OCI-LY1 (cell line): ENCODE measurements around the gene ZNF547.

Experiments
- H2AFZ ChIP-seq: fragments of 200-600 bp; sonication (generic), shearing (Covaris generic); 2 replicates; pipeline ENCODE4 v1.6.0; 2014; ENCODE audit warnings: antibody characterized with exemption, mild to moderate bottlenecking, low read length
- H3F3A ChIP-seq: fragments of 200-600 bp; sonication (generic), shearing (Covaris generic); 2 replicates; pipeline ENCODE4 v1.6.0; 2014; ENCODE audit warnings: mild to moderate bottlenecking, antibody characterized with exemption, low read length, moderate library complexity; ENCODE audit not compliant: insufficient read depth
- H3K27ac ChIP-seq: fragments of 200-600 bp; sonication (generic); 2 replicates; pipeline ENCODE4 v1.5.1; 2014; ENCODE audit warnings: low read length, mixed run types, mild to moderate bottlenecking, low read depth; ENCODE audit not compliant: poor library complexity, severe bottlenecking
- H3K27me3 ChIP-seq: fragments of 200-600 bp; sonication (generic); 2 replicates; pipeline ENCODE4 v1.6.0; 2014; ENCODE audit warnings: antibody characterized with exemption, mild to moderate bottlenecking, low read length, moderate library complexity; ENCODE audit not compliant: insufficient read depth
- H3K36me3 ChIP-seq: fragments of 200-600 bp; sonication (generic); 2 replicates; pipeline ENCODE4 v1.6.1; 2014; ENCODE audit warnings: mild to moderate bottlenecking, antibody characterized with exemption, low read length, moderate library complexity, mixed read lengths; ENCODE audit not compliant: insufficient read depth
- H3K4me1 ChIP-seq: fragments of 200-600 bp; sonication (generic); 2 replicates; pipeline ENCODE4 v1.5.1; 2014; ENCODE audit warnings: mild to moderate bottlenecking, low read length, moderate library complexity; ENCODE audit not compliant: insufficient read depth, severe bottlenecking
- H3K4me2 ChIP-seq: fragments of 200-600 bp; sonication (generic), shearing (Covaris generic); 2 replicates; pipeline ENCODE4 v1.6.1; 2014; ENCODE audit warnings: low read length
- H3K4me3 ChIP-seq: fragments of 200-600 bp; sonication (generic); 2 replicates; pipeline ENCODE4 v1.5.1; 2014; ENCODE audit warnings: low read length, low read depth, mild to moderate bottlenecking, mixed read lengths; ENCODE audit not compliant: poor library complexity, severe bottlenecking
- H3K79me2 ChIP-seq: fragments of 200-600 bp; shearing (Covaris generic); 2 replicates; pipeline ENCODE4 v1.6.1; 2016; ENCODE audit warnings: mixed run types, low read length, mixed read lengths; ENCODE audit not compliant: insufficient read depth
- H3K9ac ChIP-seq: fragments of 200-600 bp; sonication (generic), shearing (Covaris generic); 2 replicates; pipeline ENCODE4 v1.6.1; 2014; ENCODE audit warnings: mild to moderate bottlenecking, low read length, mixed read lengths
- H3K9me2 ChIP-seq: fragments of 200-600 bp; sonication (generic), shearing (Covaris generic); 2 replicates; pipeline ENCODE4 v1.6.1; 2014; ENCODE audit warnings: low read depth, mild to moderate bottlenecking, low read length, mixed read lengths
- H3K9me3 ChIP-seq: fragments of 200-600 bp; shearing (Covaris generic); 2 replicates; pipeline ENCODE4 v1.6.1; 2014; ENCODE audit warnings: low read length, mixed read lengths
- H4K20me1 ChIP-seq: fragments of 200-600 bp; sonication (generic), shearing (Covaris generic); 2 replicates; pipeline ENCODE4 v1.6.0; 2016; ENCODE audit warnings: mild to moderate bottlenecking, low read length; ENCODE audit not compliant: insufficient read depth
- CTCF ChIP-seq: fragments of 200-600 bp; sonication (generic), shearing (Covaris generic); IDR thresholded peaks from 2 replicates; pipeline ENCODE4 v1.5.1; 2017; ENCODE audit warnings: mild to moderate bottlenecking, antibody characterized with exemption, low read length, moderate library complexity, mixed read lengths
- EZH2 ChIP-seq: fragments of 200-600 bp; sonication (generic), shearing (Covaris generic); IDR thresholded peaks from 2 replicates; pipeline ENCODE4 v1.8.0; 2017; ENCODE audit warnings: borderline replicate concordance, mixed run types, mild to moderate bottlenecking, antibody characterized with exemption, low read length, moderate library complexity, mixed read lengths

The ZNF547 gene

GRCh38 chr19:57355916-57356315 lies 7.4 kb upstream of the ZNF547 start:
- TF ChIP-seq EZH2 = no peak
- no peak for TF ChIP-seq CTCF

DNA sequence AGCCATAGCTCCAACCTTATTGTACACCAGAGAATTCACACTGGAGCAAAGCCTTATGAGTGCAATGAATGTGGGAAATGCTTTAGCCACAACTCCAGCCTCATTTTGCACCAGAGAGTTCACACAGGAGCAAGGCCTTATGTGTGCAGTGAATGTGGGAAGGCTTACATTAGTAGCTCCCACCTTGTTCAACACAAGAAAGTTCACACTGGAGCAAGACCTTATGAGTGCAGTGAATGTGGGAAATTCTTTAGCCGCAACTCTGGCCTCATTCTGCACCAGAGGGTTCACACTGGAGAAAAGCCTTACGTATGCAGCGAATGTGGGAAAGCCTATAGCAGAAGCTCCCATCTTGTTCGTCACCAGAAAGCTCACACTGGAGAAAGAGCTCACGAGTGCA lies 5.9 kb upstream of the ZNF547 start:
- no peak overlapping the region for H2AFZ ChIP-seq
- H3K9ac ChIP-seq = no peak overlapping the region
- H3K27ac ChIP-seq = no peak overlapping the region
- peaks cover 5% of the 10 kb centered on the region; the same call in 1 of the 2 replicates for H3K9me3 ChIP-seq
- peaks cover under 1% of the 10 kb centered on the region for H3K4me1 ChIP-seq
- TF ChIP-seq EZH2 = no peak
- no peaks in the 10 kb centered on the region for H3K9me2 ChIP-seq
- H3F3A ChIP-seq = no peaks in the 10 kb centered on the region
- H3K27me3 ChIP-seq = no peaks in the 10 kb centered on the region
- no peaks in the 10 kb centered on the region for H4K20me1 ChIP-seq
- H3K4me2 ChIP-seq = no peak overlapping the region
- no peaks in the 10 kb centered on the region for H3K79me2 ChIP-seq
- peaks cover 41% of the 10 kb centered on the region for H3K36me3 ChIP-seq
- no peak overlapping the region for H3K4me3 ChIP-seq

More at GRCh38 chr19:57355916-57356315, 7.4 kb upstream of the ZNF547 start:
- H4K20me1 ChIP-seq = no peaks in the 10 kb centered on the region
- H3K27ac ChIP-seq = no peak overlapping the region
- H3K27me3 ChIP-seq = no peaks in the 10 kb centered on the region
- peaks cover 3% of the 10 kb centered on the region; the same call in 1 of the 2 replicates for H3K9me3 ChIP-seq
- no peaks in the 10 kb centered on the region for H3K79me2 ChIP-seq
- H3K9ac ChIP-seq = no peak overlapping the region
- no peak overlapping the region for H3K4me2 ChIP-seq
- H2AFZ ChIP-seq = no peak overlapping the region
- no peaks in the 10 kb centered on the region for H3K9me2 ChIP-seq
- H3F3A ChIP-seq = no peaks in the 10 kb centered on the region
- H3K4me1 ChIP-seq = peaks cover 9% of the 10 kb centered on the region
- H3K4me3 ChIP-seq = no peak overlapping the region
- H3K36me3 ChIP-seq = peaks cover 41% of the 10 kb centered on the region

DNA sequence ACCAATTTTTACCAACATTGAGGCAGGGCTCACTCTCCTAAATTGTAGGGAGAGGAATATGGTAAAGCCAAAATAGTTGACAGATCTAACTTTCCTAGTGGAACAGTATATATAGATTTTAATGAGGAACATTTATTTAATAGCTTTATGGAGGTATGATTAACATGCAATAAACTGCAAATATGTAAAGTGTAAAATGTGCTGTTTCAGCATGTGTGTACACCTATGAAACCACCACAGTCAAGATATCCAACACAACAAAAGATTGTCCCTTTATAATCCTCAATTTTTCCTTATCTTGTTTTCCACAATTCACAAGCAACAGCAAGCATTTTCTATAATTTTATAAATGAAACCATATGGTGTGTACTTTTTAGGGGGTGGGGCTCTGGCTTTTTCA lies 4.1 kb upstream of the ZNF547 start:
- Histone ChIP-seq H3K9ac (no peak overlapping the region), H4K20me1 (no peaks in the 10 kb centered on the region), H3K9me3 (peaks cover 5% of the 10 kb centered on the region; the same call in 1 of the 2 replicates), H3K27ac (no peak overlapping the region), H3K4me2 (no peak overlapping the region), H3F3A (no peaks in the 10 kb centered on the region), H3K4me1 (peaks cover 10% of the 10 kb centered on the region), H3K4me3 (no peak overlapping the region), H3K79me2 (0 out of 2 replicates have a peak, but pooled peaks cover 5% of the 10 kb centered on the region), H3K27me3 (no peaks in the 10 kb centered on the region), H2AFZ (no peak overlapping the region), H3K9me2 (no peaks in the 10 kb centered on the region), H3K36me3 (peaks cover 37% of the 10 kb centered on the region)
- TF ChIP-seq EZH2 = no peak
- TF ChIP-seq CTCF = no peak

DNA sequence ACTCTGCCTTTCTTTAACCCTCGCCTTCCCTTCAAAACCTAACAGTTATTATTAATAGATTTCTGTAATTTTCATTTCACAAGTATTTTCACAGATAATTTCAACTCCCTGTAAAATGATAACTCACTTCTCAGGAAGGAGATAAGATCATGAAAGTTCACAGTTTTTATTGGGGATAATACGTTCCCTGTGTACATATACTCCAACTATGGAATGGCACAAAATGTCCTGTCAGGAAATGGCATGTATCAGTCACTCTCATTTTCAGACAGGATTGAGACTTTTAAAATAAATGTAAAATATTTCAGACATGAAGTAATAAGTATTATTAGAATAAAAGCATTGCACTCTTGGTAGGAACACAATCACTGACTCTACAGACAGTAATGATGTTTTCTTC lies 932 bp upstream of the ZNF547 start:
- Histone ChIP-seq H3K36me3 (peaks cover 13% of the 10 kb centered on the region), H4K20me1 (no peaks in the 10 kb centered on the region), H3K9me2 (no peaks in the 10 kb centered on the region), H3F3A (no peaks in the 10 kb centered on the region), H3K4me2 (peak overlapping the region; percentile 56; the same call in 1 of the 2 replicates), H3K9me3 (peaks cover 5% of the 10 kb centered on the region; the same call in 1 of the 2 replicates), H3K4me1 (peaks cover 11% of the 10 kb centered on the region), H3K9ac (no peak overlapping the region), H3K4me3 (peak overlapping the region; percentile 74), H2AFZ (0 out of 2 replicates have a peak overlapping the region, but pooled peaks have one; percentile 3), H3K27me3 (no peaks in the 10 kb centered on the region), H3K27ac (no peak overlapping the region), H3K79me2 (0 out of 2 replicates have a peak, but pooled peaks cover 5% of the 10 kb centered on the region)
- TF ChIP-seq EZH2 (no peak), CTCF (no peak)
